Activated naive CD4-positive, alpha-beta T cell treated with anti-CD3 and anti-CD28 coated beads for 36 hours (primary cell): ENCODE data around the gene ARHGAP27. TPM values are rescaled to one million over a fixed set of nuclear protein-coding genes. Genes with fewer than 3 reads are reported as not detected.
"Not testable (repeated sequence)": the region's sequence is repeated elsewhere in the genome, so short reads cannot be mapped to it uniquely, and the experiment has no call there.

Experiments
- CTCF ChIA-PET: fragments of 350-600 bp; sonication (Branson Sonifier 250); formaldehyde crosslinking; loops from one replicate; lab custom pipeline; 2021; ENCODE audit warnings: antibody characterized with exemption; lab: Charles Lee
- DNase-seq: peaks from one replicate; pipeline ENCODE4 v3.0.0-alpha.2; 2020
- H3K27ac Mint-ChIP-seq: one replicate; pipeline ENCODE4 v1.8.0; 2021; ENCODE audit warnings: mild to moderate bottlenecking, mixed read lengths
- H3K27me3 Mint-ChIP-seq: one replicate; pipeline ENCODE4 v1.8.0; 2021; ENCODE audit warnings: low read depth, mixed read lengths
- H3K36me3 Mint-ChIP-seq: one replicate; pipeline ENCODE4 v1.8.0; 2021; ENCODE audit warnings: low read depth, mixed read lengths
- H3K4me1 Mint-ChIP-seq: one replicate; pipeline ENCODE4 v1.8.0; 2021; ENCODE audit warnings: low read depth, mixed read lengths
- H3K4me3 Mint-ChIP-seq: one replicate; pipeline ENCODE4 v1.8.0; 2021; ENCODE audit warnings: mild to moderate bottlenecking, moderate library complexity, mixed read lengths
- H3K9me3 Mint-ChIP-seq: one replicate; pipeline ENCODE4 v1.8.0; 2021; ENCODE audit warnings: mixed read lengths
- intact Hi-C: fragments of 100-400 bp; cut with micrococcal nuclease; formaldehyde crosslinking; loops from one replicate; pipeline ENCODE4 v1.15.1; 2023
- total RNA-seq, 2 experiments: library from RNA; stranded (reverse); gene quantifications; one replicate each; pipeline ENCODE4 v1.2.3, GENCODE V29; 2021

The ARHGAP27 gene
- total RNA-seq, 2 experiments from 2014 or later: 39.5 to 41.3 TPM

DNA sequence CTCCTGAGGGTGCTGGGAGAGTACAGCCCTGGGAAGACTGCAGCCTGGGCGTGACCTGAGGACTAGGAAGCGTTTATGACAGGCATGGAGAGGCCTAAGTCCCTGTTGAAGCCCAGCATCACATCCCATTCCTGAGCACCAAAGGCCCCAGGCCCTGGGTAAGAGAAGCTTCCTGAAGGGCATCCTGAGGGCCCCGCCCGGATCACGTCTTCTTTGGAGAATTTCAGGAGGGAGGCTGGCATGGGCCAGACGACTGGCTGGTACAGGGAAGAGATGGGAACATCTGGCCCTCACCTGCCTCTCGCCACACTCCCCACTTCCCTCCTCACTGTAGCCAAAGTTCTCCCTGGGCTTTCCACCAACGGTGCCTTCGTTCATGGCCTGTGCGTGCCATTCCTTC lies 11.6 kb upstream of the ARHGAP27 start:
- H3K9me3 Mint-ChIP-seq, DNase-seq, H3K27me3 Mint-ChIP-seq, CTCF ChIA-PET, H3K27ac Mint-ChIP-seq, intact Hi-C loops, H3K4me3 Mint-ChIP-seq, H3K36me3 Mint-ChIP-seq: not testable (repeated sequence)
- H3K4me1 Mint-ChIP-seq: peaks cover 23% of the 10 kb centered on the region

DNA sequence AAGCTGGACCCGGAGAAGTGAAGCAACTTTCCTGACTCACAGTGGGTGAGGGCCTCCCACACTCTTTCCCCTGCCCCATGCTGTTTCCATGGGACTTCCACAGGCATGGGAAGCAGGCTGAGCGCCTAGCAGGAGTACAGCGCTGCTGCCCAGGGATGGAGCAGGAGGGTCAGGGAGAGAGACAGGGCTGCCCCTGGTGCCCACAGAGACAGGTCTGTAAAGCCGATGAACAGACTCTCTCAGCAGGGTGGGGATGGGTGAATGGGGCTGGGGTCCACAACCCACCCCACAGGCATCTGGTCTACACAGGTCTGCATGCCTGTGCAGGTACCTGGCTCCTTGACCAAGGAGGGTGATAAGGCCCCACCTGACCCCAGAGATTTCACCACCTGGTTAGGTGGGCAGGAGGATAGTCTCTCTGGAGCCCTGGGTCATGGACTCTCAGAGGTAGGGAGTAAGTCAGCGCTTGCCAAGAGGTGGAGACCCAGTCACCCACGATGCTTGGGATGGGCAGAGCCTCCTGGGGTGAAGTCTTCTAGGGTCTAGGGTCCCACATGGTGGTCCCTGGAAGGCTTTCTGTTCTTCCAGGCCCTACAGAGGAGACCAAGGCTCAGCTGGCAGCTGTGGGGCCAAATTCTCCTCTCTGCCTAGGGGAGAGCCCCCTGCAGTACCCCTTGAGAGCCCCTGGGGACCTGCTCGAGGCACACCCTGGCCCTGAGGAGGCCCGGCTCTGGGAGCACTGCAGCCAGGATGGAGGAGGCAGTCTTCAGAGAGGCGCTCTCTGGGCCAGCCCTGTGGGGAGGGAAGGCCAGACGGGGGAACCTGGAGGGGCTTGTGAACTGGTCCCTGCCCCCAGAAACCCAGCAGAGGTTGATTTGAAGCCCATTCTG lies 10.9 kb upstream of the ARHGAP27 start:
- H3K9me3 Mint-ChIP-seq, DNase-seq, H3K36me3 Mint-ChIP-seq, H3K27me3 Mint-ChIP-seq, H3K4me3 Mint-ChIP-seq, CTCF ChIA-PET, H3K27ac Mint-ChIP-seq, intact Hi-C loops: not testable (repeated sequence)
- H3K4me1 Mint-ChIP-seq: peaks cover 23% of the 10 kb centered on the region

DNA sequence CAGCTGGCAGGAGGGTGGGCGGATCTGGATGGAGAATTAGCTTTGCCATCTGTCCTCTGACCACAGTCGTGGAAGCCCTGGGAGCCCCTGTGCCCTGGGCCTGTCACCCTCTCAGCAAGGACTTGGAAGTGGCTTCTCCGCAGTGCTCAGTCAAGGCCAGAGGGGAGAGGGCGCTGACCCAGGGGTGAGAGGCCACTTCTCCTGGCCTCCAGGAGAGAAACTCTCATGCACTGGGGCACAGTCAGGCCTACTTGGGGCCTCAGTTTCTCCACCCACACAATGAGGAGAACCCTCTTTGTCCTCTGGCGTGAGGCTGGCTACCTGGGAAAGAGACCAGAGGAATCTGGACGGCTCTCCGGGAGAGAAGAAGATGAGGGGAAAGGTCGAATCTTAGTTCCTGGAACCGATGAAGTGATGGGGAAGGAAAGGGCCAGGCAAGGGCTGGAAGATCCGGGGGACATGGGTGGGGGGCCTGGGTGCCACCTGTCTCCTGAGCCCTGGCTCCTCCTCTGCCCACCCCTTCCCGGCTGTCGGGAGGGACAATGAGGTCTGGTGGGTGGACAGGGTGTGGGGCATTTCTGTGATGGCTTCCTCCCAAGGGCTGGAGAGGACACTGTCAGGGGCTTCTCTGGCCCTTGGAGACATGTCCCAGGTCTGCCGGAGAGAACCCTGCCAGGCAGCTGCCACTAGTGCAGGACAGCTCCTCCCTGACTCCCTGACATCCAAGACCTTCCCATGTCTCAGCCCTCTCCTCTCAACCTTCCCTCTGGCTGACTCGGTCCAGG lies 9.0 kb upstream of the ARHGAP27 start:
- peaks cover 1% of the 10 kb centered on the region for H3K36me3 Mint-ChIP-seq
- no peak overlapping the region for H3K4me3 Mint-ChIP-seq
- H3K27ac Mint-ChIP-seq: no peak overlapping the region
- CTCF ChIA-PET: interaction anchor here (0.6 kb wide), 1 partner anchor 579 kb away, joined by 4 read pairs; no protein-coding TSS in a partner anchor
- H3K4me1 Mint-ChIP-seq: peaks cover 23% of the 10 kb centered on the region
- no peaks in the 10 kb centered on the region for H3K27me3 Mint-ChIP-seq
- no peak for DNase-seq
- intact Hi-C loops: no loop called here
- no peaks in the 10 kb centered on the region for H3K9me3 Mint-ChIP-seq

DNA sequence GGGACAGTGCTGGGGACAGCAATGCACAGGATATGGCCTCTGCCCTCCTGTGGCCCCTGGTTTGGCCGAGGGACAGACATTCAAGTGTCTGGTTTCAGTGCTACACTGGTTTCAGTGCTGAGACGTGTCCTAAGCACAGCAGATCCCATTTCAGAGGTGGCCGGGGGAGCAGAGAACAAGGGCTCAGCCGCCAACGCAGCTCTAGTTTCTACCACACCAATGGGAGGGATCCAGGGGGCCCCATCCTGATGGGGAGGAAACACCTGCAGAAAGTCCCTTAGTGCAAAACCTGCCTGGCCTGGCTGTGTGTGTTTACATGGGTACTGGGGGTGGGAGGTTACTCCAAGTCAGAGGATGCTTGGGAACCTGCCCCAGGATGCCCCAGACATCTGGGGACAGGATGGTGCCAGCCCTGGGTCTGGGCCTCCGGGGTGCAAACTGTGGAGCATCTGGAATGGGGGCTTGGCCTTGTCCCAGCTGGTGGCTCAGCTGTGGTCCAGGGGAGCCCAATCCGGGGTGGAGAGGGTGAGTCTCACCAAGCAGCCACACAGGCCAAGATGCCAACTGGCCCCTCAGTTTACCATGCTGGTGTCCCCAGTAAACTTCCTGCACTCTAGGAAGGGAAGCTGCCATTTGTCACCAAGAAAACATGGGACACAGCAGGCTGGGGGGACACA lies 8.3 kb upstream of the ARHGAP27 start:
- H3K4me3 Mint-ChIP-seq, intact Hi-C loops, H3K36me3 Mint-ChIP-seq, H3K27me3 Mint-ChIP-seq, H3K9me3 Mint-ChIP-seq, H3K27ac Mint-ChIP-seq: not testable (repeated sequence)
- peaks cover 19% of the 10 kb centered on the region for H3K4me1 Mint-ChIP-seq
- DNase-seq: peak; percentile 68
- CTCF ChIA-PET: interaction anchor here (1.0 kb wide), 1 partner anchor 12 kb away, joined by 3 read pairs; no protein-coding TSS in a partner anchor

DNA sequence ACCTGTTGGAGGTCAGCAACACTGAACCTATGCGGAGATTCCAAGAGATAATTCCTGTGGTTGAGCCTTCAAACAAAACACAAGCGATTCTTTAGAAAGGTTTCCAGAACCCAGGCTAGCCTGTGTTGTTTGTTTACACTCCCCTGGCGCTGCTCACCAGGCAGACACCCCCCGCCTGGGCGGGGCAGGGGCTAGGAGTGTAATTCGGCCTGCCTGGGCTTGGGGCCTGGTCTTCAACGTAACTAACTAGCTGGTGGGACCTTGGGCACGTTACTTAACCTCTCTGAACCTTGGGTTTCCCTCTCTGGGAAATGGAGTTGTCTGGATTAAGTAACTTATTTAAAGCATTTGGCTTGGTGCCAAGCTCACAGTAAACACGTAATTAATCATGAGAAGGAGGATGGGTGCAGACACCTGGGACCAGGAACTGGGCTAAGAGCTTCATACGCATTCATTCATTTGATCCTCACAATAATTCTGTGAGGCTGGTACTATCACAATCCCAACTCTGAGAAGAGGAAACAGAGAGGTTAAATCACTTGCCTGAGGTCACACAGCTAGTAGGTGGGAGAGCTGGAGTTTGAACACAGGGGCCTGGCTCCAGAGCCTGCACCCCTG lies 7.6 kb upstream of the ARHGAP27 start:
- no peak for DNase-seq
- Mint-ChIP-seq H3K27ac (no peak overlapping the region), H3K4me3 (no peak overlapping the region), H3K4me1 (peaks cover 16% of the 10 kb centered on the region), H3K9me3 (no peaks in the 10 kb centered on the region), H3K27me3 (no peaks in the 10 kb centered on the region), H3K36me3 (peaks cover 1% of the 10 kb centered on the region)
- CTCF ChIA-PET: interaction anchor here (1.0 kb wide), 1 partner anchor 11 kb away, joined by 3 read pairs; no protein-coding TSS in a partner anchor
- intact Hi-C loops: no loop called here

DNA sequence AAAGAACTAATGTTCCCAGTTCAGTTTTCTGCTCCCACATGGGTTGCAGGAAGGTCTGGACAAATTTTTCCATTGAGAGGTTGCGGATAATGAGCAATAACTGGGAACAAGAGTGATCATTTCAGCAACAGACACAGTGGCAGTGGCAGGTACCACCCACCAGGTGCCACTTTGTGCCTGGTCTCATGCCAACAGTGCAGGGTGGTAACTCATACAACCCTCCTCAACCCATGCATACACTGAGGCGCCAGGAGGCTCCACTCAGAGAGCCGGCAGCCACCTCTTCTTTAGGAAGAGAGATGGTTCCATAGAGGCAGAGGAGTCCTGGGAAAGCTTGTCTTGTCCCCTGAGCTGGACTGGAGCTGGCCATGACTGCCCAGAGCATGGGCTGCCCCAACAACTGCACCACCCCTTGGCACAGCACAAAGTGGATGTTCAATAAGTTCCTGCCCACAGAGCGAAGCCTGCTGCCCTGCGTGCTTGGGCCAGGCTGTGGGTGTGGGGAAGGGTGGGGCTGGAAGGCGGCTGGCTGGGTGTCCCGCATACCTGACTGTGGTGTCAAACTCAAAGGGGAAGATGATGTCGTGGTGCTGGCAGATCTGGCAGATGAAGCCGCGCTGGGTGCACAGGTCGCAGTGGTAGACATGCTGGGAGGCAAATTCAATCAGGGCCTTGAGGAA lies 6.4 kb upstream of the ARHGAP27 start:
- intact Hi-C loops: no loop called here
- CTCF ChIA-PET: no interaction called here
- Mint-ChIP-seq H3K4me3 (no peak overlapping the region), H3K9me3 (no peaks in the 10 kb centered on the region), H3K27ac (no peak overlapping the region), H3K36me3 (no peaks in the 10 kb centered on the region), H3K27me3 (no peaks in the 10 kb centered on the region), H3K4me1 (peaks cover 16% of the 10 kb centered on the region)
- no peak for DNase-seq

DNA sequence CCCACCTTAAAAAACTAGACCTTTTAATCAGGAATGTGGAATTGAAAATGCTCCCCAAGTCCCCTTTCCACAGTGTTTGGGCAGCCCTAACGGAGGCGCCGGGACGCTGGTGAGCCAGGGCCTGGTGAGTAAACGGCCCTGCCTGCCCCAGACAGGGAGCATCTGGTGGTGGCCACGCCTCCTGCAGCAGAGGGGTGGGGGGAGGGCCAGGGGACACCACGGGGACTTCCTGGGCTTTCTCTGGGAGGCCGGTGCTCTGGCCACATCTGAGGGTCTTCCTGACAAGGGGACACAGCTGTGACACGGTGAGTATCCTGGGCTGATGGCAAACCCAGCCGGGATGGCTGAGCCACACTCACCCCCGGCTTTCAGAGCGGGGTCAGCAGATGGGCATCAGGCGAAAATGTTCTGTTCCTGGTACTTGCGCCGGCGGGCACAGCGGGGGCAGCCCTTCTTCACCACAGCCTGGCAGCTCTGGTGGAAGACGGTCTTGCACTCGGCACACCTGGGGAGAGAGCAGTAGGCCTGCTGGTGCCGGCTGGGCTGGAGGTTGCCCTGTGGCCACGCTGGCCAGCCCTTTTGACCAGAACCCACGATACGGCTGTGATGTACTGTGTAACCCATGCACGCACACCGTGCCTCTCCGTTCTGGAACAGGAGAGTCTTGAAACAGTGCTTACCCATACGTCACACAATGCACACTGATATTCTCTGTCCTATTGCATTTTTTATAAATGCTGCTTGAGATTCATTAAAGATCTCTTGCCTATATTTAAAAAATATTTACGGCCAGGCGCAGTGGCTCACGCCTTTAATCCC lies 5.0 kb upstream of the ARHGAP27 start:
- Mint-ChIP-seq H3K36me3 (no peaks in the 10 kb centered on the region), H3K27ac (no peak overlapping the region), H3K4me1 (peaks cover 16% of the 10 kb centered on the region), H3K9me3 (no peaks in the 10 kb centered on the region), H3K27me3 (no peaks in the 10 kb centered on the region), H3K4me3 (no peak overlapping the region)
- CTCF ChIA-PET: no interaction called here
- DNase-seq: no peak
- intact Hi-C loops: no loop called here

DNA sequence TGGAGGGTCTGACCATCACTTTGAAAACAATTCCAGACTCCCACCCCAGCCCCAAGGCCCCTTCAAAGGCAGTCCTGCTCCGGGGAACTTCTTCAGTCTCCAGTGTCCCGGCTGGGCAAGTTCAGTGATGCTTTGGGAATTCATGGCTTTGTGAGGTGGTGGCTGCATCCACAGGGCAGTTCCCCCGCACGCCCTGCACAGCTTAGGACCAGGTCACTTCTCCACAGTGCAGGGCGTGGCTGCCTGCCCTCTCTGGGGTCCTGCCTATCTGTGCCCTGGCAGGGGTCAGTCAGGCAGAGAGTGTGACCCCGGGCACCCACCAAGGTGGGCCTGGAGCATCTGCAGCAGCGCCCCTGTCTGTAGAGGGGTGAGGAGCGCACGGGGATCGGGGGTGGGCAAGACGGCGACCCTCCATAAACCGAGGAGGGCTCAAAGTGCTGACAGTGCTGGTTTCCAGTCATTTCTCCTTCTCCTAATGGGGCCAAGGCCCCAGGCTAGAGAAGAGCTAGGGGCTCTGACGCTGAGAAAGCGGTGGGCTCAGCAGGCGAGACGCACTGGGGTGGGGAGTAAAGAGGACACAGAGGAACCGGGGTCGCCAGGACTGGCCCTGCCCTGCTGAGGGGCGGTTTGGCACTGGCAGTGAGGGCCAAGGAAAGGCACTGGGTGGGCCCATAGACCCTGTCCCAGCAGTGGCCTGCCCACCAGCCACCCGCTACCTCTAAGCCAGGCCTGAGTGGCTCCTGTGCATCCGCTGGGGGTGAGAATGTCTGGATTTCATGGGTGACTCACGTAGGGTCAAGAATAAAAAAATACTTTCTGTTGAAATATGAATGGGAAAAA lies 4.2 kb upstream of the ARHGAP27 start:
- H3K4me1 Mint-ChIP-seq: peaks cover 14% of the 10 kb centered on the region
- DNase-seq: no peak
- no peak overlapping the region for H3K4me3 Mint-ChIP-seq
- H3K27me3 Mint-ChIP-seq: no peaks in the 10 kb centered on the region
- intact Hi-C loops: no loop called here
- H3K9me3 Mint-ChIP-seq: no peaks in the 10 kb centered on the region
- H3K36me3 Mint-ChIP-seq: no peaks in the 10 kb centered on the region
- CTCF ChIA-PET: no interaction called here
- no peak overlapping the region for H3K27ac Mint-ChIP-seq

DNA sequence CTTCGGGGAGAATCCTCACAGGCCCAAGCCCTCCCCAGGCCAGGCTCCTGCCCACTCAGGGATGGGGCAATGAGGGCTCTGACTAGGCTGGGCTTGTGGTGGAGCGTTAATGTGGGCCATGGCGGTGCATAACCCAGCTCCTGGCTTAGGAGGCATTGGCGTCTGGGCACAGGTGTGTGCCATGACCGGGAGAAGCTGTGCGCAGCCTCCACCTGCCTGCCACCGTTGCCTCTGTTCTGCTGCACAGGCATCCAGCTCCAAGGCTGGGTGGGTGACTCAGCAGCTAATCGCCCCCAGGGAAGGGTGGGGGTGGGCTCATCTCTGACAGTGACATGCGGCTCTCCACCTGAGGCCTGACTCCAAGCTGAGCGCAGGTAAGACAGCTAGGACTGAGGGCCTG lies 3.5 kb upstream of the ARHGAP27 start:
- H3K27me3 Mint-ChIP-seq: no peaks in the 10 kb centered on the region
- no peak for DNase-seq
- peaks cover 10% of the 10 kb centered on the region for H3K4me1 Mint-ChIP-seq
- intact Hi-C loops: no loop called here
- CTCF ChIA-PET: no interaction called here
- no peak overlapping the region for H3K27ac Mint-ChIP-seq
- no peaks in the 10 kb centered on the region for H3K9me3 Mint-ChIP-seq
- no peak overlapping the region for H3K4me3 Mint-ChIP-seq
- H3K36me3 Mint-ChIP-seq: no peaks in the 10 kb centered on the region

DNA sequence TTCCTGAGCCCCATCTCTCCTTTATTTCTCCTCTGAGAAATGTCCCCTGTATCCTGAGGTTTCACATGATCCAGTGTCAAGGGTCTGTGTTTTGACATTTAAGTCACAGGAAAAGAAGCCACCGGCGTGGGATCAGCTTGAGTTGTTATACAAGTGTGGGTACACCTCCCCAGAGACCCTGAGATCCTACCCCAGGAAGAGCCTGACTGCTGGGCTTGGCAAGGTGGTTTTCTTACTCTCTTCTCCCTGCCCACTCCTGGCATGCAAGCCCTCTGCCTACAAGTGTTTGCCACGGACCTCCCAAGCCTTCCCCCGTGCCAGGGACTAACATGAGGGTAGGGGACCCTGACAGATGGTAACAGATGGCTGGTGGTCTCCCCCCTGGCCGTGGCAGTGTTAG lies 2.8 kb upstream of the ARHGAP27 start:
- Mint-ChIP-seq H3K9me3 (no peaks in the 10 kb centered on the region), H3K27me3 (no peaks in the 10 kb centered on the region), H3K36me3 (no peaks in the 10 kb centered on the region), H3K4me3 (no peak overlapping the region), H3K27ac (no peak overlapping the region), H3K4me1 (peaks cover 6% of the 10 kb centered on the region)
- CTCF ChIA-PET: no interaction called here
- intact Hi-C loops: no loop called here
- DNase-seq: no peak
